ENCODE measurements around the gene TACC2.

The TACC2 gene

GRCh38 chr10:122083478-122084025 is 94.6 kb downstream of the TACC2 start:
- H3K4me3 ChIP-seq (ENCODE audit: low read length) = no peak overlapping the region
- DNase-seq (ENCODE audit: low read depth) = no peak
- TF ChIP-seq CTCF (conservative IDR thresholded peaks at IDR 0.05; ENCODE audit: low read length) = no peak

- no peak for DNase-seq (ENCODE audit: low read depth)
- H3K4me3 ChIP-seq (ENCODE audit: low read length) = no peak overlapping the region
- no peak for TF ChIP-seq CTCF (conservative IDR thresholded peaks at IDR 0.05; ENCODE audit: low read length)
Measured at GRCh38 chr10:122084286-122085041, 95.5 kb downstream of the TACC2 start.

GRCh38 chr10:122085423-122085911 is 96.5 kb downstream of the TACC2 start:
- TF ChIP-seq CTCF (conservative IDR thresholded peaks at IDR 0.05; ENCODE audit: low read length) = no peak

GRCh38 chr10:122086416-122087240 is 97.7 kb downstream of the TACC2 start:
- no peak for TF ChIP-seq CTCF (conservative IDR thresholded peaks at IDR 0.05; ENCODE audit: low read length)
- no peak for DNase-seq (ENCODE audit: low read depth)
- no peak overlapping the region for H3K4me3 ChIP-seq (ENCODE audit: low read length)

More at GRCh38 chr10:122085423-122085911, 96.5 kb downstream of the TACC2 start:
- no peak for DNase-seq (ENCODE audit: low read depth)
- H3K4me3 ChIP-seq (ENCODE audit: low read length) = no peak overlapping the region

- H3K4me3 ChIP-seq (ENCODE audit: low read length) = no peak overlapping the region
- DNase-seq (ENCODE audit: low read depth) = no peak
- no peak for TF ChIP-seq CTCF (conservative IDR thresholded peaks at IDR 0.05; ENCODE audit: low read length)
Measured at GRCh38 chr10:122087436-122087835, 98.5 kb downstream of the TACC2 start.

- no peak overlapping the region for H3K4me3 ChIP-seq (ENCODE audit: low read length)
- no peak for TF ChIP-seq CTCF (conservative IDR thresholded peaks at IDR 0.05; ENCODE audit: low read length)
- DNase-seq (ENCODE audit: low read depth) = no peak
Measured at GRCh38 chr10:122089311-122090017, 100.5 kb downstream of the TACC2 start.

Data from AG10803 (cell line).